ENCODE measurements around the gene NAA20. TPM values are rescaled to one million over a fixed set of nuclear protein-coding genes. Genes with fewer than 3 reads are reported as not detected.

The NAA20 gene
- total and polyA plus RNA-seq, 4 donors: 26.8 to 75.6 (median 39.2) TPM

DNA sequence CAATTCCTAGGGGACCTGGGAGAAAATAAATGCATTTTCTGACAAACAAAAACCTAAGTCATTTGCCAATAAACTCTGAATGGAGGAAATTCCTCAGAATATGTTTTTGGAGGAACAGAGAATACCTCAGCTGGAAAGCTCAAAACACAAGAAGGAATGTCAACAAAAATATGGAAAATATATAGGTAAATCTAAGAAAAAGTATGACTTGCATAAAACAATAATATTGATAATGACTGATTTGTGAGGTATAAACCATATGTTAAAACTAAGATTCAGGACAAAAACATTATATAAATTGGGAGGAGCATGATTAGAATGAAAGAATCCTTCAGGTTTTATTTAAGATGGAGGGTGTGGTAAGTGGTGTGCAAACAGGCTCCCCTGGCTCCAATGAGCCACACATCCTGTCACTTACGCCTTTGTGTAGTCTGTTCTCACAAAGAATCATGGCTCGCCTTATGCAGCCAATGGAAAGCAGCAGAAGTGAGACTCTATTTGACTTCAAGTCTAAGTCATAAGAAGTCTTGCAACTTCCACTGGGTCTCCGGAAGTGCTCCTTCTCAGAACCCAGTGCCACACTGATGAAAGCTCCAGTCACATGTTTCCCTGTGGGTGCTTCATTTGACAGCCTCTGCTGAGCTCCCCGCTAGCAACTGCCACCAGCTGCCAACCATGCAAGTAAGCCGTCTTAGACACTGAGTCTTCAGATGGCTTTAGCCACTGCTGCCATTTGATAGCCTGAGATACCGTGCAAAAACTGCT is 43.3 kb downstream of the NAA20 start:
- H3K27ac ChIP-seq (ENCODE audit: low read depth in 1 of 2, low read length in 2 of 2): no peak overlapping the region
- H3K27me3 ChIP-seq (ENCODE audit: control insufficient read depth in 4 of 4, insufficient read depth in 4 of 4, low read length in 3 of 4): no peaks in the 10 kb centered on the region
- no peaks in the 10 kb centered on the region for H3K36me3 ChIP-seq (ENCODE audit: control insufficient read depth in 4 of 4, insufficient read depth in 3 of 4, low read depth in 1 of 4, low read length in 3 of 4)
- WGBS: 87% methylated on average over 6 of the region's 6 CpGs
- H3K9ac ChIP-seq (ENCODE audit: low read depth in 1 of 2, low read length in 2 of 2): no peak overlapping the region
- TF ChIP-seq GABPA (IDR thresholded peaks at IDR 0.05 in 1 of 2, conservative IDR thresholded peaks at IDR 0.05 in 1 of 2) (no peak), HNF4A (conservative IDR thresholded peaks at IDR 0.05) (no peak), YY1 (IDR thresholded peaks at IDR 0.05) (no peak), EGR1 (IDR thresholded peaks at IDR 0.05; ENCODE audit: low read depth in 2 of 2) (no peak), JUND (IDR thresholded peaks at IDR 0.05) (no peak), SP1 (IDR thresholded peaks at IDR 0.05) (no peak), RXRA (IDR thresholded peaks at IDR 0.05) (no peak), FOXA2 (IDR thresholded peaks at IDR 0.05) (no peak)
- TF ChIP-seq, protein P1, sequence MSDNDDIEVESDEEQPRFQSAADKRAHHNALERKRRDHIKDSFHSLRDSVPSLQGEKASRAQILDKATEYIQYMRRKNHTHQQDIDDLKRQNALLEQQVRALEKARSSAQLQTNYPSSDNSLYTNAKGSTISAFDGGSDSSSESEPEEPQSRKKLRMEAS (IDR thresholded peaks at IDR 0.05): no peak
- TF ChIP-seq, protein P2, sequence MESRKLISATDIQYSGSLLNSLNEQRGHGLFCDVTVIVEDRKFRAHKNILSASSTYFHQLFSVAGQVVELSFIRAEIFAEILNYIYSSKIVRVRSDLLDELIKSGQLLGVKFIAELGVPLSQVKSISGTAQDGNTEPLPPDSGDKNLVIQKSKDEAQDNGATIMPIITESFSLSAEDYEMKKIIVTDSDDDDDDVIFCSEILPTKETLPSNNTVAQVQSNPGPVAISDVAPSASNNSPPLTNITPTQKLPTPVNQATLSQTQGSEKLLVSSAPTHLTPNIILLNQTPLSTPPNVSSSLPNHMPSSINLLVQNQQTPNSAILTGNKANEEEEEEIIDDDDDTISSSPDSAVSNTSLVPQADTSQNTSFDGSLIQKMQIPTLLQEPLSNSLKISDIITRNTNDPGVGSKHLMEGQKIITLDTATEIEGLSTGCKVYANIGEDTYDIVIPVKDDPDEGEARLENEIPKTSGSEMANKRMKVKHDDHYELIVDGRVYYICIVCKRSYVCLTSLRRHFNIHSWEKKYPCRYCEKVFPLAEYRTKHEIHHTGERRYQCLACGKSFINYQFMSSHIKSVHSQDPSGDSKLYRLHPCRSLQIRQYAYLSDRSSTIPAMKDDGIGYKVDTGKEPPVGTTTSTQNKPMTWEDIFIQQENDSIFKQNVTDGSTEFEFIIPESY (IDR thresholded peaks at IDR 0.05): no peak
- TF ChIP-seq, protein P3, sequence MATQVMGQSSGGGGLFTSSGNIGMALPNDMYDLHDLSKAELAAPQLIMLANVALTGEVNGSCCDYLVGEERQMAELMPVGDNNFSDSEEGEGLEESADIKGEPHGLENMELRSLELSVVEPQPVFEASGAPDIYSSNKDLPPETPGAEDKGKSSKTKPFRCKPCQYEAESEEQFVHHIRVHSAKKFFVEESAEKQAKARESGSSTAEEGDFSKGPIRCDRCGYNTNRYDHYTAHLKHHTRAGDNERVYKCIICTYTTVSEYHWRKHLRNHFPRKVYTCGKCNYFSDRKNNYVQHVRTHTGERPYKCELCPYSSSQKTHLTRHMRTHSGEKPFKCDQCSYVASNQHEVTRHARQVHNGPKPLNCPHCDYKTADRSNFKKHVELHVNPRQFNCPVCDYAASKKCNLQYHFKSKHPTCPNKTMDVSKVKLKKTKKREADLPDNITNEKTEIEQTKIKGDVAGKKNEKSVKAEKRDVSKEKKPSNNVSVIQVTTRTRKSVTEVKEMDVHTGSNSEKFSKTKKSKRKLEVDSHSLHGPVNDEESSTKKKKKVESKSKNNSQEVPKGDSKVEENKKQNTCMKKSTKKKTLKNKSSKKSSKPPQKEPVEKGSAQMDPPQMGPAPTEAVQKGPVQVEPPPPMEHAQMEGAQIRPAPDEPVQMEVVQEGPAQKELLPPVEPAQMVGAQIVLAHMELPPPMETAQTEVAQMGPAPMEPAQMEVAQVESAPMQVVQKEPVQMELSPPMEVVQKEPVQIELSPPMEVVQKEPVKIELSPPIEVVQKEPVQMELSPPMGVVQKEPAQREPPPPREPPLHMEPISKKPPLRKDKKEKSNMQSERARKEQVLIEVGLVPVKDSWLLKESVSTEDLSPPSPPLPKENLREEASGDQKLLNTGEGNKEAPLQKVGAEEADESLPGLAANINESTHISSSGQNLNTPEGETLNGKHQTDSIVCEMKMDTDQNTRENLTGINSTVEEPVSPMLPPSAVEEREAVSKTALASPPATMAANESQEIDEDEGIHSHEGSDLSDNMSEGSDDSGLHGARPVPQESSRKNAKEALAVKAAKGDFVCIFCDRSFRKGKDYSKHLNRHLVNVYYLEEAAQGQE (IDR thresholded peaks at IDR 0.05): no peak
- no peak overlapping the region for H3K4me3 ChIP-seq (ENCODE audit: low read depth in 1 of 3, low read length in 3 of 3)
- H3K4me1 ChIP-seq (ENCODE audit: control insufficient read depth in 4 of 4, insufficient read depth in 4 of 4, low read length in 3 of 4): no peaks in the 10 kb centered on the region
- DNase-seq (ENCODE audit: low spot score): no peak
- no peaks in the 10 kb centered on the region for H3K9me3 ChIP-seq (ENCODE audit: control insufficient read depth in 4 of 4, low read length in 3 of 4)

DNA sequence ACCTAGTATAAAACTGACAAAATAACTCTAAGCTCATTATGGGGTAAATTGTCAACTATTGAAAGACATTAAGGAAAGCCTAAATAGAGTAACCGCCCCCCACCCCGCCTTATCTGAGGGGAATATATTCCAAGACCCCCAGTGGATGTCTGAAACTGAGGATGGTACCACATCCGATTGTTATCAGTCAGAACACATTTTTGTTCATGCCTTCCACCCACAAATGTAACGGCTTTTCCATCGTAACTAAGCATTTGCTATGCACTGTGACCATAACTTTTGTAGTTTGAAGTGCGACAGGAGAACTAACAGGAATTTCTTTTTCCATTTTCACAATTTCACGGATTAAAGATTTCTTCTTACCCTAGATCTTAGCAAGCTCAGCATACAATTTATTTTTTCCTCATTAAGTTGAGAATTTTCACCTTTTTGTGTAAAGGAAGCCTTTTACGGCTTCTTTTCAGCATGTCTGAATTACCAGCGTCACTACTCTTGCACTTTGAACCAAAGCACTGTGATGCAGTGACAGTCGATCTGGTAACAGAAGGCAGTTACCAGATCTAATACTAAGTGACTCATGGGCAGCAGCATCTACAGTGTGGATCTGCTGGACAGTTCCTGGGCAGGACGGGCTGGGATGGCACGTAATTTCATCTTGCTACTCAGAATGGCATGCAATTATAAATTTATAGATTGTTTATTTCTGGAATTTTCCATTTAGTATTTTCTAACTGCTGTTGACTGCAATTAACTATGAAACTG is 47.0 kb downstream of the NAA20 start:
- Histone ChIP-seq H3K27ac (ENCODE audit: low read depth in 1 of 2, low read length in 2 of 2) (no peak overlapping the region), H3K9ac (ENCODE audit: low read depth in 1 of 2, low read length in 2 of 2) (no peak overlapping the region), H3K4me3 (ENCODE audit: low read depth in 1 of 3, low read length in 3 of 3) (no peak overlapping the region), H3K4me1 (ENCODE audit: control insufficient read depth in 4 of 4, insufficient read depth in 4 of 4, low read length in 3 of 4) (no peaks in the 10 kb centered on the region), H3K36me3 (ENCODE audit: control insufficient read depth in 4 of 4, insufficient read depth in 3 of 4, low read depth in 1 of 4, low read length in 3 of 4) (no peaks in the 10 kb centered on the region), H3K27me3 (ENCODE audit: control insufficient read depth in 4 of 4, insufficient read depth in 4 of 4, low read length in 3 of 4) (no peaks in the 10 kb centered on the region), H3K9me3 (ENCODE audit: control insufficient read depth in 4 of 4, low read length in 3 of 4) (no peaks in the 10 kb centered on the region)
- DNase-seq (ENCODE audit: low spot score): no peak
- 60% methylated on average over 12 of the region's 12 CpGs for whole genome bisulfite sequencing
- TF ChIP-seq FOXA1 (IDR thresholded peaks at IDR 0.05) (no peak), RAD21 (IDR thresholded peaks at IDR 0.05) (no peak), YY1 (IDR thresholded peaks at IDR 0.05) (no peak), NR2F2 (IDR thresholded peaks at IDR 0.05) (no peak), HNF4A (conservative IDR thresholded peaks at IDR 0.05) (no peak), EGR1 (IDR thresholded peaks at IDR 0.05; ENCODE audit: low read depth in 2 of 2) (no peak), FOXA2 (IDR thresholded peaks at IDR 0.05) (no peak)
- TF ChIP-seq, protein P2 (IDR thresholded peaks at IDR 0.05): no peak
- TF ChIP-seq, protein P4, sequence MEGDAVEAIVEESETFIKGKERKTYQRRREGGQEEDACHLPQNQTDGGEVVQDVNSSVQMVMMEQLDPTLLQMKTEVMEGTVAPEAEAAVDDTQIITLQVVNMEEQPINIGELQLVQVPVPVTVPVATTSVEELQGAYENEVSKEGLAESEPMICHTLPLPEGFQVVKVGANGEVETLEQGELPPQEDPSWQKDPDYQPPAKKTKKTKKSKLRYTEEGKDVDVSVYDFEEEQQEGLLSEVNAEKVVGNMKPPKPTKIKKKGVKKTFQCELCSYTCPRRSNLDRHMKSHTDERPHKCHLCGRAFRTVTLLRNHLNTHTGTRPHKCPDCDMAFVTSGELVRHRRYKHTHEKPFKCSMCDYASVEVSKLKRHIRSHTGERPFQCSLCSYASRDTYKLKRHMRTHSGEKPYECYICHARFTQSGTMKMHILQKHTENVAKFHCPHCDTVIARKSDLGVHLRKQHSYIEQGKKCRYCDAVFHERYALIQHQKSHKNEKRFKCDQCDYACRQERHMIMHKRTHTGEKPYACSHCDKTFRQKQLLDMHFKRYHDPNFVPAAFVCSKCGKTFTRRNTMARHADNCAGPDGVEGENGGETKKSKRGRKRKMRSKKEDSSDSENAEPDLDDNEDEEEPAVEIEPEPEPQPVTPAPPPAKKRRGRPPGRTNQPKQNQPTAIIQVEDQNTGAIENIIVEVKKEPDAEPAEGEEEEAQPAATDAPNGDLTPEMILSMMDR (IDR thresholded peaks at IDR 0.05; ENCODE audit: low read depth, low read length, missing input control): no peak
- TF ChIP-seq, protein P3 (IDR thresholded peaks at IDR 0.05): no peak
- TF ChIP-seq, protein P1 (IDR thresholded peaks at IDR 0.05): no peak

Data from liver (tissue), 9 donors.